HG02938 (cell line): ENCODE results near the gene UNC93A.
"Not testable (repeated sequence)": the region's sequence is repeated elsewhere in the genome, so short reads cannot be mapped to it uniquely, and the experiment has no call there.

Source experiments
- ATAC-seq: cut with Tn5 transposase; IDR thresholded peaks from one replicate; pipeline ENCODE4 v1.9.1; 2021; ENCODE audit warnings: mild to moderate bottlenecking, moderate library complexity; ENCODE audit not compliant: unreplicated experiment

UNC93A gene

DNA sequence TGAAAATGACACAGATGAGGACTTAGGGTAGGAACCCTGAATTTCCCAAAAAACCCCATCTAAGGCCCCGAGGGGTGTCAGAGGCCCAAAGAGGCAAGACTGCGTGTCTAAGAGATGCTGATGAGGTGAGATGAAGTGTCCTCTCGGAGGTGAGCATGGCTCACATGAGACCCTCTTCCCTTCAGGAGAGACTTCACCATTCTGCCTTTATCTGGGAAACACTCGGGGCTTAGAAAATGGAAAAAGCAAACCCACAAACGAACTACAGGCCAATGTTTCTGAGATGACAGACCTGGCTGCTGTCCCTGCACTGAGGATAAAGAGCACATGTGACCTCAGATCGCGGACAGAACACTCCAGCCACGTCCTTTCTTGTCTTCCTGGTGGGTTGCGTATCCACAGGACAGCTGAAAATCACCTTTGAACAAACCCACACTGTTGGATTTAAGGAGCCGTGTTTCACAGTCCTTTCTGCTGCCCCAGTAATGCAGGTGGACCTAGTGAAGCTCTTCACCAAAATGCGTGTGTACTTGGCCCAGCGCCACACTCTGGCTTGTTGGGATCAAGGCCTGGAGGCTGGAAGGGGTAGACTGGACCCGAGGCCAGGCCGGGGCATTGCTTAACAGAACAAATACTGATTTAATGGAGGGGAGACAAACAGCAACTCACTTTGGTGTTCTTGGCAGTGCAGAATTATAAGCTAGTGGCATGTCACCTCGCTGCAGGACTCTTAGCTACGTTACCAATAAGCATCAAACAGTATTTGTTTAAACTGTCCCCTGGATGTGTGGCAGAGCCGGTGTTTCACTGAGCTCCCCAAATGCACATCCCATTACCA, 18.5 kb downstream of the UNC93A start:
- ATAC-seq: not testable (repeated sequence)

GRCh38 chr6:167311286-167311685, 20.2 kb downstream of the UNC93A start:
- ATAC-seq: no peak

GRCh38 chr6:167311691-167312090, 20.6 kb downstream of the UNC93A start:
- ATAC-seq: not testable (repeated sequence)

GRCh38 chr6:167314180-167314821, 23.2 kb downstream of the UNC93A start:
- ATAC-seq: no peak

GRCh38 chr6:167317172-167317571, 26.1 kb downstream of the UNC93A start:
- ATAC-seq: no peak

GRCh38 chr6:167318354-167318753, 27.2 kb downstream of the UNC93A start:
- not testable (repeated sequence) for ATAC-seq

GRCh38 chr6:167318856-167319255, 27.7 kb downstream of the UNC93A start:
- not testable (repeated sequence) for ATAC-seq

- not testable (repeated sequence) for ATAC-seq
Observed at GRCh38 chr6:167319856-167320753, 29.0 kb downstream of the UNC93A start.

- not testable (repeated sequence) for ATAC-seq
Observed at GRCh38 chr6:167320754-167321056, 29.6 kb downstream of the UNC93A start.

DNA sequence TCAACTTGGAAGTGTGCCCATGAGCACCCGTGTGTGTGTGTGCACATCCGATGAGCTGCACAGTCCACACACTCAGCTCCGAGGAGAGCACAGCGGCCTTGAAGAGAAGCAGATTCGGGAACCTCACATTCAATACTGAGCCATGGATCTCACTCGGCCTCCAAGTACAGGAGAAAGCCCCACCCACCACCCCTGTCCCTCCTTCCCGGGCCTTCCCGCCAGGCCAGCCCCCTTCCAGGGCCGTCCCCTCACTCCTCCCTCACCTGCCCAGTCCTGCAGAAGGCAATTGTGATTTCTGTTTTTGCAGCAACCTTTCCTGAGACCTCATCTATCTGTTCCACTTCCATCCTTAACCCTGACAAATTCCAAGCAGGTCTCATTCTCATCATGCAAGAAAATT, 30.1 kb downstream of the UNC93A start:
- ATAC-seq: not testable (repeated sequence)

DNA sequence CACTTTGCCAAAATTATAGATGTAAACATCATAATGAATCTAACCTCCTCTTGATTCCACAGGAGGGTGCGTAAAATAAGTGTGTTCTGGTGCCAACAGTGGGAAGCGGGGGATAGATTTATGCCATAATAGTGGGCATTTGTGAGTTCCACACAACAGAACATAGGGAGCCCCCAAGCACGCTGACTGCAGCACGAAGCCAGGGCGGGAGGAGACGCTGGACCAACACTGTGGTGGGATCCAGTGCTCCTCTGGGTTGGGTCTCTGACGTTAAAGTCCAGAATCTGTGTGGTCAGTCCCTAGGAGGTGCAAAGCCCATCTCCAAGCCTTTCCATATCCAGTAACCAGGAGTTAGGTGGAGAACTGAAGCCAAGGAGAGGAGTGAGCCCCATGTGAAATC, 32.0 kb downstream of the UNC93A start:
- no peak for ATAC-seq

DNA sequence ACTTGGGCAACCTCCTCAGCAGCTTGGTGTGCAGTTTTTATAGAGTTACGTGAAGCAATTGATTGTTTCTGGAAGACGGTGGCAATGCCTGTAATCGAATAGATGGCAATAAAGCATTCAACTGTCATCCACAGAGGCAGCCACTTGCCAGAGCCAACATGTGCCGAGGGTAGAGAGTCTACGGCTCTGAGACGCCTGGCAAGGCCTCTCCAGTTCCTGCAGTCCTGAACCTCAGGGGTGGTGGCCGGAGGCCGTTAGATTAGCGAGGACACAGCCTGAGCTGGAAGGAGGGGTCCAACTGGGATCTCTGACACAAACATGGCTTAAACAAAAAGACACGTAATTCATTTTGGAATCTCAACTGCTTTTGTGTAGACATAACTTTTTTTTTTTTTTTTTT, 33.0 kb downstream of the UNC93A start:
- ATAC-seq: no peak

DNA sequence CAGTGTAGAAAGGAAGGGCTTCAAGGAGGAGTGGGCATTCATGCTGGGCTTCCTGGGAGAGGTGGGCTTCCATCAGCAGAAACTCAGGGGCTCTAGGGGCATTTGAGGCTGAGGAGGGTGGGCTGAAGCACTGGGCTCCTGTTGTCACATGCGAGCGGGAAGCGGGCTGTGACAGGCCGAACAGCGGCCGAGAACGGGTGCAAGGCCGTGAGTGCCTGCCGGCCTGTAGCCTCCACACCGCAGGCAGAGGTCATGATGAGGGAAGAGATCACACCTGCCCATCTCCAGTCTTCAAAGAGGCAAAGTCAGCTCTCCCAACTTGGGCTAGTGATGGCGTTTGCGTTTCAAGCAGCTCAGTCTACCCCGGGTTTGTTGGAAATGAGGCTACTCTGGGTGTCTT, 34.7 kb downstream of the UNC93A start:
- no peak for ATAC-seq

DNA sequence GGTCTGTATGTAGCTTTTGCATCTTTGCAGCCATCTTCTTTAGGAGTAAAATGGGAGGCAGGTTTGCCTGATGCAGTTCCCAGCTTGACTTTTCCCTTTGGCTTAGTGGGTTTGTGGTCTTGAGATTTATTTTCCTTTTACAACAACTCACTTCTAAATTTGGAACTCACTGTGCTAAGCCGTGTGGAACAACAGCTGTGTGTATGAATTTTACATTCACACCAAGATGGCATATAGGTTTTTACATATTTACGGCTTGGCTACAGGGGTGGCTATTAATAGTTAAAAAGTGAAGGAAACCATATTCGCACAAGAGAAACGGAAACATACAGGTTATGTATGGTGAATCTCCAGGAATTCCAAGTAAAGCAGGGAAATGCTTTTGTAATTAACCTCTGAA, 36.3 kb downstream of the UNC93A start:
- ATAC-seq: no peak

- no peak for ATAC-seq
Observed at GRCh38 chr6:167328086-167328485, 37.0 kb downstream of the UNC93A start.

DNA sequence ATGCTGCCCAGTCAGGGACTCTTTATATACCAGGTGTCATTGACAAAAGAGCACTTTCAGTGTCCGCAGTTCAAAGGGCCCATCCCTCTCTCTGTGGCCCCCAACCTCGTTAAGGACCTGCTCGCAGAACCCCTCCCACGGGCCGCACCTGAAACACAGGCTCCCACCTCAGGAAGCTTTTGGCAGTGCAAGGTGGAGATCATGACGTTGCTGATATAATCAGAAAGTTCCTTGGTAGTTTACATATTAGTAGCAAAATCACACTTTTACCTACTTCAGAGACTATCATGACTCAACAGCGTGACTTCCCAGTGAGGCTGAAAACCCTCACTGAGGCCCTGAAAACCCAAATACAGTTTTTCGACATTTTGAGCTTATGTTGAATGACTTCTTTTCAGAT, 37.9 kb downstream of the UNC93A start:
- no peak for ATAC-seq

DNA sequence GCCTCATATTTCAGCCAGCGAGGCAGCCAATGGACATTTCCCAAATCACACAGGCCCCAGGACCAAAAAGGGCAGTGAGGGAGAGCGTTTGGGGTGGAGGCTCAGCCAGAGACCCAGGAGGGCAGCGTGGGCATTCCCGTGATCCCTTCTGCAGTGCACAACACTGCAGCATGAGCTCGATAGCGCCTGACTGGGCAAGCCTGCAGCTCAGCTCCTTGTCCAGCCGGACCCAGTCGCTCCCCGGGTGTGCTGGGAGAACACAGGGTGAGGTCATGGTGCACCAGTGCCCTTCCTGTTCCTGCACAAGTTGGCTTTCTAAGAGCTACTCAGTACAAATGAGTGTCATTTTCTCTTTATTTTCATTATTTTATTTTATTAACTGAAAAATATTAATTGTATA, 39.6 kb downstream of the UNC93A start:
- ATAC-seq: no peak

- no peak for ATAC-seq
Observed at GRCh38 chr6:167331565-167331964, 40.5 kb downstream of the UNC93A start.

DNA sequence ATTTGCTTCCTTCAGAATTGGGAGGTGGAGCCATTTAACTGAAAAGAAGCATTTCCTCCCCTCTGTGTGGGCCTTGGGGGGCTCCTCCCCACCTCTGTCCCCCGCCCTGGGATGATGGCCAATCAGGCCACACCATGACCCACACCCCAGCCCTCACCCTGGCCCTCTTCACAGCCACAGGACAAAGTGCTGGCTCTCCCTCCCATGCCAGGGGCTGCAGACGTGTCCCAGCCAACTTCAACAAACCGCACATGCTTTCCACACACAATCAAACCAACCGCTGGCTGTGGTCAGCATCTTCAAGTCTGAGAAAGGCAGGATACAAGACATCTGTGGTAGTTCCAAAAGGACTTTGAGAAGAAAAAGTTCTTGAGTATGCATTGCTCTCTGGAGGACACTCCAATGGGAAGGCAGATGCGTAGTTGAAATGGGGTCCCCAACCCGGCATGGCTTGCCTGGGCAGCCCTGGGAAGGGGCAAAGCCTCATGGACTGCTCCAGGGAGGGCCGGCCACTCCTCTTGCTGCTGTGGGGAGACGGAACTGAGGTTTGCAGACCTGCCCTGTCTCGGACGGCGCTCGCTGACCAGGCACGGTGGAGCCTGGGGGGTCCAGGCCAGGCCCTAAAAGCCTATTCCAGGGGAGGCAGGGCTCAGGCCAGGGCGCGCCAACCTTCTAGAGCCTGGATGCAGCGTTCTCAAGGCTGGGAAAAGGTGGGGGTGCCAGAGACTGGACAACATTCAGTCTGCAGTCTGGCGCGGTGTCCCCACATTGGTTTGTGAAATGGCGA, 45.9 kb downstream of the UNC93A start:
- no peak for ATAC-seq

DNA sequence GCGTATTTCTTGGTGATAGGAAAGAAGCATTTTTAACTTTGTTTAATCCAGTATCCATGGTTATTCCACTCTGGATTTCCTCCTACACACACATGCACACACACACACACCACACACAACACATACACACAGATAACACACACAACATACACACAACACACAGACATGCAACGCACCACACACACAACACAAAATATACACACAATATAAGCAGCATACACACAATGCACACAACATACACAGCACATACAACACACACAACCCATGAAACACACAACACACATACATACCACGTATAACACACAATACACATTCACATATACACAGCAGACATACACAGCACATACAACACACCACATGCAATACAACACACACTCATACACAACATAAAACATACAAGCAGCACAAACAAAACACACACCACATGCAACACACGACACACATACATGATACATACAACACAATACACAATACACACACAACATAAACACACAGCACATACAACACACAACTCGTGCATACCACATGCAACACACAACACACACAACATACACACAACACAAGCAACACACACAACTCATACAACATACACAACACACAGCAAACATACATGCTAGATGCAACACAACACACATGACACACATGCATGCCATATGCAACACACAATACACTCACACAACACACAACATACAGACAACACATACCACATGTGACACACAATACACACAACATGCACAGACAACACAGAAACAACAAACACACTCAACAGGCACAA, 46.7 kb downstream of the UNC93A start:
- no peak for ATAC-seq
